Testis (tissue), 3 donors: ENCODE results near the gene AS3MT. TPM values are rescaled to one million over a fixed set of nuclear protein-coding genes. Genes with fewer than 3 reads are reported as not detected.

Experiments used
- DNase-seq: peaks from one replicate; pipeline ENCODE4 v3.0.0-alpha.2; 2019
- H3K27ac ChIP-seq, 2 donors: fragments of 200-600 bp; sonication (generic); one replicate each; pipeline ENCODE4 v1.5.1; 2019
- H3K27me3 ChIP-seq: fragments of 200-600 bp; sonication (generic); one replicate; pipeline ENCODE4 v1.5.1; 2019
- H3K36me3 ChIP-seq: fragments of 200-600 bp; sonication (generic); one replicate; pipeline ENCODE4 v1.5.1; 2017; ENCODE audit warnings: low read depth; ENCODE audit errors: missing control alignments
- H3K4me1 ChIP-seq: fragments of 200-600 bp; sonication (generic); one replicate; pipeline ENCODE4 v1.5.1; 2019
- H3K4me3 ChIP-seq, 2 donors: fragments of 200-600 bp; sonication (generic); one replicate each; pipeline ENCODE4 v1.5.1; 2017 to 2019
- H3K9me3 ChIP-seq: fragments of 200-600 bp; sonication (generic); one replicate; pipeline ENCODE4 v1.5.1; 2017
- POLR2A ChIP-seq: fragments of 450-650 bp; IDR thresholded peaks from one replicate; pipeline ENCODE4 v1.6.1; 2017; ENCODE audit warnings: antibody characterized with exemption, mild to moderate bottlenecking, moderate library complexity
- WGBS, 2 donors: methylation state at CpG; one replicate each; pipeline ENCODE4 v1.1.5; 2018; 5-methylcytosine and 5-hydroxymethylcytosine counted together
- intact Hi-C: fragments of 100-400 bp; cut with DNase I; formaldehyde crosslinking; loops from one replicate; pipeline ENCODE4 v1.15.1; 2023; ENCODE audit warnings: low total_unique reads
- polyA plus RNA-seq: library from polyadenylated mRNA; stranded (reverse); fragments of 350-450 nt; fragmentation: Illumina TruSeq; extraction: RNeasy Lipid Tissue Mini Kit (QIAGEN cat#74804); gene quantifications from one replicate; pipeline ENCODE4 v1.2.3, GENCODE V29; 2014; ENCODE audit warnings: low read depth, low replicate concordance; ENCODE audit not compliant: insufficient read depth
- total RNA-seq, 2 donors: library from RNA; depleted of rRNA; stranded (reverse); fragments of >200 nt; gene quantifications; one replicate each; pipeline ENCODE4 v1.2.3, GENCODE V29; 2016
- TF ChIP-seq, protein P1 (sequence below), 3 experiments: fragments of 450-650 bp in 2 of 3; fragments of 200-600 bp in 1 of 3; sonication (generic) in 1 of 3; IDR thresholded peaks; one replicate each; pipeline ENCODE4 v1.5.1; 2016 to 2019; ENCODE audit warnings: antibody characterized with exemption in 3 of 3, mild to moderate bottlenecking in 2 of 3, moderate library complexity in 1 of 3

AS3MT gene
- total and polyA plus RNA-seq, 3 donors from 2014 or later = 15.0 to 19.2 (median 18.3) TPM

DNA sequence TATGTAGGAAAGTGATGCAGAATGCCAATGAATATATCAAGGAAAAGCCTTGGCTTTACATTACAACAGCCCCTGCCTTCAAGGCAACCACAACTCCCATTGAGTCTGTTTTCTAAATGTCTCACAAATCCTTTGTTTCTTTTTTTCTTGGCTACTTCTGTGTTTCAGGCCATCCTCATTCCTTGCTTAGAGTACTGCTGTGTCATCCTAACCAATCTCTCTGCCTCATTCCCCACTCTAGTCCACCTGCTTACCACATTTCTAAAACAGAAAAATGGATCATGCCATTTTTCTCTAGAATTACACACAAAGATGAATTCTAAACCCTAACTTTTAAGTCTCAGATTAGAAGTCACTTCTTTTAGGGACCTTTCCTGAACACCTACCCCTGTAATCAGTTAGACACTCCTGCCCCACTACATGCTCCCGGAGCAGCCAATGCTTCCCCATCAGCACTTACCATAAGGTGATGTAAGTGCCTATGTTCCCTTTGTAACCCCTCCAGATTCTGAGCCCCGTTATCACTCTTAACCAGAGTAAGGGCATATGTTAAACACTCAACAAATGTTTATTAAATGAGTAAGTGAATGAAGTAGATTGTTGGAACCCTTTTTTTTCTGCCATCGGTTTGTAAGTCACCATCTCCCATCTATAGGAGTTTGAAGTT, 12.4 kb upstream of the AS3MT start:
- Histone ChIP-seq H3K9me3 (no peaks in the 10 kb centered on the region), H3K27ac (no peak overlapping the region), H3K4me3 (no peak overlapping the region), H3K27me3 (no peaks in the 10 kb centered on the region), H3K36me3 (no peaks in the 10 kb centered on the region), H3K4me1 (peaks cover 7% of the 10 kb centered on the region)
- intact Hi-C loops = no loop called here
- 83 to 88% methylated on average over 3 of the region's 3 CpGs for WGBS, 2 donors
- no peak for TF ChIP-seq POLR2A
- TF ChIP-seq, protein P1, sequence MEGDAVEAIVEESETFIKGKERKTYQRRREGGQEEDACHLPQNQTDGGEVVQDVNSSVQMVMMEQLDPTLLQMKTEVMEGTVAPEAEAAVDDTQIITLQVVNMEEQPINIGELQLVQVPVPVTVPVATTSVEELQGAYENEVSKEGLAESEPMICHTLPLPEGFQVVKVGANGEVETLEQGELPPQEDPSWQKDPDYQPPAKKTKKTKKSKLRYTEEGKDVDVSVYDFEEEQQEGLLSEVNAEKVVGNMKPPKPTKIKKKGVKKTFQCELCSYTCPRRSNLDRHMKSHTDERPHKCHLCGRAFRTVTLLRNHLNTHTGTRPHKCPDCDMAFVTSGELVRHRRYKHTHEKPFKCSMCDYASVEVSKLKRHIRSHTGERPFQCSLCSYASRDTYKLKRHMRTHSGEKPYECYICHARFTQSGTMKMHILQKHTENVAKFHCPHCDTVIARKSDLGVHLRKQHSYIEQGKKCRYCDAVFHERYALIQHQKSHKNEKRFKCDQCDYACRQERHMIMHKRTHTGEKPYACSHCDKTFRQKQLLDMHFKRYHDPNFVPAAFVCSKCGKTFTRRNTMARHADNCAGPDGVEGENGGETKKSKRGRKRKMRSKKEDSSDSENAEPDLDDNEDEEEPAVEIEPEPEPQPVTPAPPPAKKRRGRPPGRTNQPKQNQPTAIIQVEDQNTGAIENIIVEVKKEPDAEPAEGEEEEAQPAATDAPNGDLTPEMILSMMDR (IDR thresholded peaks at IDR 0.05) = no peak
- no peak for DNase-seq

DNA sequence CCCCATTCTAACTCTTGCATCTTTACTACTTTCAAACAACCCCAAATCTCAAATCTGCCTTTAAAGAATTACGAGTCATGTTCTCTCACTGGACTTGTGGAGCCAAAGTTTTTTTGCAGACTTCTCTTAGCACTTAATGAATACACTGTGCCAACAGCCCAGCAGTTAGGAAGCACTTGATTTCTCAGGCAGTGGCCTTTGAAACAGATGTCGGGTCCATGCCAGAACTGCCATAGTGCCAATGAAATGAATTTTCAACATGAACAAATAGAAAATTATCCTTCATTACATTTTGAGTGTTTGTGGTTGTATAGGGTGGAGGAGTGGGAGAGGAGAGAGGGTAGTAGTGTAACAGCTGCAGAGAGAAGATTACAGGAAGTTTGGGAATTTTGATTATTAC, 9.4 kb upstream of the AS3MT start:
- H3K36me3 ChIP-seq = no peaks in the 10 kb centered on the region
- H3K4me1 ChIP-seq = peaks cover 7% of the 10 kb centered on the region
- H3K27ac ChIP-seq = peak overlapping the region in 1 of 2 donors; percentile 25
- TF ChIP-seq, protein P1 (IDR thresholded peaks at IDR 0.05) = no peak
- no peak for TF ChIP-seq POLR2A
- no peaks in the 10 kb centered on the region for H3K9me3 ChIP-seq
- no peak overlapping the region for H3K4me3 ChIP-seq
- WGBS, 2 donors = 65 to 67% methylated on average over 2 of the region's 2 CpGs
- no peak for DNase-seq
- H3K27me3 ChIP-seq = no peaks in the 10 kb centered on the region
- intact Hi-C loops = no loop called here

DNA sequence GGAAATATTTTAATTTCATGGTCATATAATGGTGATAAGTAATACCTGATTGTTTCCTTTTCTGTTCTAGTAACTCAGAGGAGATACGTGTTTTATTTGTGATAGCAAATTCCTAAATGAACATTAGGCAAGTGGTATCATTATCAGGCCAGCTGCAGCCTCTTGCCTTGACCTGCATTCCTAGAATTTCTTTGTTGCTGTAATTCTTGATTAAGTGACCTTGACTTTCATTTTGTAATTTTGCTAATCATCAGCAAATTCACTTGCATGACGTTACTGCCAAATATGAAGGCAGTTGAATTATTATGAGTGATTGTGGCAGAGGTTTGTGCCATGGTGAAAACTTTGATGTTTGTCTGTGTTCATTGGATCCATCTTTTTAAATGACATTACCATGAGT, 5.6 kb upstream of the AS3MT start:
- H3K36me3 ChIP-seq = no peaks in the 10 kb centered on the region
- TF ChIP-seq, protein P1 (IDR thresholded peaks at IDR 0.05) = no peak
- no peak for TF ChIP-seq POLR2A
- intact Hi-C loops = no loop called here
- no peak overlapping the region for H3K4me3 ChIP-seq
- H3K27ac ChIP-seq = peak overlapping the region in 1 of 2 donors; percentile 30
- H3K9me3 ChIP-seq = no peaks in the 10 kb centered on the region
- 27 to 36% methylated on average over 2 of the region's 2 CpGs for WGBS, 2 donors
- peaks cover 2% of the 10 kb centered on the region for H3K4me1 ChIP-seq
- no peak for DNase-seq
- no peaks in the 10 kb centered on the region for H3K27me3 ChIP-seq

DNA sequence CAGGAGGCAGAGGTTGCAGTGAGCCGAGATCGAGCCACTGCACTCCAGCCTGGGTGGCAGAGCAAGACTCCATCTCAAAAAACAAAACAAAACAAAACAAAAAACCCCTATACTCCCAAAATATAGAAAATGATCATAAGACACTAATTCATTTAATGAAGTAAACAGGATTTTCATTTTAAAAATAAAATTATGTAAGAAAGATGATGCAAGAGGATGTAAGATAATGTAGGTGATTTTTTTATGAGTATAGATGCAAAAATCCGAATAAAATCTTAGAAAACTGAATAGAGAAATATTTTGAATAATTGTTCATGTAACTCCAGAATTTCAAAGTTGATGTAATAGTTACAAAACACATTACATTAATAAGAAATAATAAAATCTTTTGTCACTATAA, 3.6 kb upstream of the AS3MT start:
- intact Hi-C loops = no loop called here
- Histone ChIP-seq H3K9me3 (no peaks in the 10 kb centered on the region), H3K27me3 (no peaks in the 10 kb centered on the region), H3K27ac (no peak overlapping the region), H3K4me3 (no peak overlapping the region), H3K4me1 (peaks cover 8% of the 10 kb centered on the region), H3K36me3 (no peaks in the 10 kb centered on the region)
- DNase-seq = no peak
- TF ChIP-seq, protein P1 (IDR thresholded peaks at IDR 0.05) = no peak
- no peak for TF ChIP-seq POLR2A
- 91 to 97% methylated on average over 3 of the region's 3 CpGs for WGBS, 2 donors

DNA sequence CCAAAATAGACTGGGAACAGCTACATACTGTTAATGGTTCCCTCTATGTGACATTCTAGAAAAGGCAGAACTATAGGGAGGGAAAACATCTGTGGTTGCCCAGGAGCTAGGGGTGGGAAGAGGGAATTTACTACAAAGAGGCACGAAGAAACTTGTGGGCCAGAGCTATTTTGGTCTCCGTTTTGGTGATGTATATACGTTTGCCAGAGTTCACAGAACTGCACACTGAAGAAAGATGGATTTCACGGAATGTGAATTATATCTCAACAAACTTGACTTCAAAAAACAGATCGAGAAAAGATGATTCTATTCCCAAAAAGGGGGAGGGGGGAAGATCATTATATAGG, 386 bp upstream of the AS3MT start:
- no peak for TF ChIP-seq POLR2A
- TF ChIP-seq, protein P1 (IDR thresholded peaks at IDR 0.05) = no peak
- intact Hi-C loops = no loop called here
- Histone ChIP-seq H3K9me3 (no peaks in the 10 kb centered on the region), H3K27me3 (no peaks in the 10 kb centered on the region), H3K27ac (peak overlapping the region in 1 of 2 donors; percentile 69), H3K36me3 (no peaks in the 10 kb centered on the region), H3K4me3 (peak overlapping the region; percentile 58 to 62), H3K4me1 (peaks cover 8% of the 10 kb centered on the region)
- WGBS, 2 donors = 2 to 7% methylated on average over 5 of the region's 5 CpGs
- no peak for DNase-seq
